Activated CD8-positive, alpha-beta memory T cell treated with anti-CD3 and anti-CD28 coated beads, Interleukin-2, amount 50 U/mL, for 48 hours (primary cell): ENCODE data around the gene GRK5.

Source experiments
- DNase-seq: peaks from one replicate; pipeline ENCODE4 v3.0.0-alpha.2; 2020

Gene GRK5

DNA sequence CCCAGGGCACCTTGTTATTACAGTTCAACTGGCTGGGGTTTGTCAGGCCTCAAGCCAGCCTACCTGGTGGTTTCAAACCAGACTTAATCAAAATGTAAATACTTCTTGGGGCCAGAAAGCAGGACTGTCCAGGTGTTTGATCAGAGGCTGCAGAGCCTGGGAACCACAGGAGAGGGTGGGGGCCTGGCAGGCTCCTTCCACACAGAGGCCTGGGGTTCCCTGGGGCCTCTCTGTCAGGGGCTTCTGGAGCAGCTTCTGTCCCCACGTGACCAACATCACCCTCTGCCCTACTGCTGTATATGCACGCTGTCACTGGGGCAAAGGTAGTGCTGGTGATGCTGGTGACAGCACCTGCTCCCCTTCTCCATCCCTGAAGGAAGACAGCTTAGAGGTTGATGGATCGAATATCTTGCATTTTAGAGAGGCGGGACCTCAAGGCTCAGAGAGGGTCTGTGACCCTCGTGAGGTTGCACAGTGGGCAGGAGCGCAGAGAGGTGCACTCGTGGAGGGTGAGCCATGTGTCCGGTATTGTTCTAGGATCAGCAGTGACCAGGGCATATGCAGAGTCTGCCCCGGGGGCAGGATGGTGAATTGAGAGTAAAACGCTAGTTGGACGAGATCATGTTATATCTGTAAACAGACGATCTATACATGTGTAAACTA lies 95.4 kb downstream of the GRK5 start:
- no peak for DNase-seq

DNA sequence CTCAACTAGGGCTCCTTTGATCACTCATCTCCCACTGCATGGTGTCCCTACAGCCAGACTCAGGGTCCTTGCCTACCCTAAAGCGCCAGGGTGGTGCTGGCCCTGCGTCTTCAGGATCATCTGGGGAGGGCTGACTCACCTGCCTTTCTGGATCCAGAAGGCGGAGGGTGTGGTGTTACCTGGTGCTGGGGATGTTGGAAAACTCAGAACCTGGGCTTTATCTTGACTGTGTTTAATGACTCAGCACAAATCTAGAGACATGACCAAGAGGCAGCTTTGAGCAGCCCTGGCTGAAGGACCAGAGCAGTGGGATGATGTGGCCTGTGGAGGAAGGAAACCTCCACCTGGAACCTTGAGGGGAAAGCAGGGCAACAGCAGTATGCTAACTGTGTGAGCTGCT lies 96.5 kb downstream of the GRK5 start:
- DNase-seq, result no peak

DNA sequence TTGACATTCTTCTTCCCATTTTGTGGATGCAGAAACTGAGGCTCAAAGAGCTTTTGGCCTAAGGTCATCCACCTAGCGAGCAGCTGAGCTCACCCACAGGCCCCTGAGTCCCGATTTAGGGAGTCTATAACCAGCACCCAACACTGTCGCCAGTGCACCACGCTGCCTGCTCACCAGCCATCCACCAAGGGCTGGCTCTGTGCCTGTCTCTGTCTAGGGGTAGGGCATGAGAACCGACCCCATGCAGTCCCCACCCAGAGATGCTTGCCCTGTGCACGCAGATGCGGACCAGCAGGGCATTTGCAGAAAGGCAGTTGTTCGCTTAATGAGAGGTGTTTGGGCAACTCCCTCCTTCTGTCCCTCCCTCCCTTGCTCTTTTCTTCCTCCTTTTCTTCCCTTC lies 97.2 kb downstream of the GRK5 start:
- no peak for DNase-seq

DNA sequence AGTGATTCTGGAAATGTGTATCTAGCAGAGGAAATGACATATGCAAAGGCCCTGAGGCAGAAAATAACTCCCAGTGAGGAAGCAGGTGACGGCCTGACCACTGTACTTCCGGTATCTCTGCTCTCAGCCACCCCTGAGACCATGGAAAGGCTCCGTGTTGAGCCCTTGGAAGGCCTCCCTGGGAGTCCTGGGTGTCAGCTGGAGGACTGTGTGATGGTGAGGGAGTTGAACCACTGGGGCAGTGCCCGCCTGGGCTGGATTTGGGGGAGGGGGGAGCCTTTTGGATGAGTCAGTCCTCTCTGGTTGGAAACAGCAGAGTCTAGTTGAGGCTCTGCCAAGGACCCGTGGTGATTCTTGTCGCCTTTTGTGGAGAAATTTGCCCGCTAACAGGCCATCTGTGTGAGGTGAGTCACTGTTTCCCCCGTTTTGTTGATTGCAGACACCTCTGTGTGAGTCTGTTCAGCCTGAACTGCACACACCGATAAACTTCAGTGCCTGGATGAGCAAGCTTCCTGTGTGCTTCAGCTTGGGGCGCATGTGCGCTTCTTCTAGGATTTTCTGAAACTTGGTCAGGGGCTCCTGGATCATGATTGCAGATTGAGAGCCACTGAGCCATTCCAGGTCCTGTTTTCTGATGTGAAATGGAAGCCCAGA lies 98.6 kb downstream of the GRK5 start:
- peak; percentile 85 for DNase-seq

GRCh38 chr10:119306514-119306951 lies 99.2 kb downstream of the GRK5 start:
- DNase-seq, result peak; percentile 80

GRCh38 chr10:119306986-119307392 lies 99.6 kb downstream of the GRK5 start:
- no peak for DNase-seq

GRCh38 chr10:119308089-119308488 lies 100.7 kb downstream of the GRK5 start:
- DNase-seq, result no peak

- no peak for DNase-seq
Measured at GRCh38 chr10:119308551-119309422, 101.4 kb downstream of the GRK5 start.

DNA sequence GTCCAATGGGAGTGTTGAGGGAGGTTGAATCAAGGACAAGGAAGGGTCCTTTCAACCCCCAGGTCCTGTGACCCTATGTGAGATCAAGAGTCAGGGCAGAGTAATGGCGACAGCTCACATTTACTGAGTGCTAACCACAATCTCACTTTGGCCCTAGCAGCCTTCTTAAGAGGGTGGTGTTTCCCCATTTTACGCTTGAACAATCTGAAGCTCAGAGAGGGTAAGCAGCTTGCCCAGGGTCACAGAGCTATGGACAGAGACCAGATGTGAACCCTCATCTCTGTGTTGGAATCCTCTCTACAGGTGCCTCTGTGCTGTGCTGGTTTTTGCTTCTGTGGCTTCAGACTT lies 102.0 kb downstream of the GRK5 start:
- DNase-seq, result no peak

- no peak for DNase-seq
Measured at GRCh38 chr10:119310806-119311205, 103.4 kb downstream of the GRK5 start.

DNA sequence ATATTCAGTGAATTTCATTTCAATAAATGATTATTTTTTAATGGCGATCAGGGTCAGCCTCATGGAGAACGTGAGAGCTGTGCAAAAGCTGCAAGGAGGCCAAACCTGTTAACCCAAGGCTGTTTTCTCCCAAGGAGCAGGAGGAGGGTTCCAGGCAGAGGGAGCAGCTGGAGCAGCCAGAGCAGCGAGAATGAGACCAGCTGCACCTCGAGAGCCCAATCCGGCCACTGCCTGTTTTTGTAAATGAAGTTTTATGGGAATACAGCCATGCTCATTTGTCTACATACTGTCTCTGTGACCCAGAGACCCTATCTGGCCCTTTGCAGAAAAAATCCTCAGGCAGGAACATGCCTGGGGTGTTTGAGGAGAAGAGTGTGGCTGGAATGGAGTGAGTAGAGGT lies 104.9 kb downstream of the GRK5 start:
- DNase-seq, result no peak

DNA sequence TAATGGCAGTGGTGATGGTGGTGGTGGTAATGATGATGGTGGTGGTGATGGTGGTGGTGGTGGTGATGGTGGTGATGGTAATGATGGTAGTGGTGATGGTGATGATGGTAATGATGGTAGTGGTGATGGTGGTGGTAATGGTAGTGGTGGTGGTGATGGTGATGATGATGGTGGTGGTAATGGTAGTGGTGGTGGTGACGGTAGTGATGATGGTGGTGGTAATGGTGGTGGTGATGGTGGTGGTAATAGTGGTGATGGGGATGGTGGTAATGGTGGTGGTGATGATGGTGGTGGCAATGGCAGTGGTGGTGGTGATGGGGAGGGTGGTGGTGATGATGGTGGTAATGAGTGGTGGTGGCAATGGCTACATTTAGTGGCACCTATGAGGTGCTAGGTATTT lies 105.7 kb downstream of the GRK5 start:
- DNase-seq, result no peak

DNA sequence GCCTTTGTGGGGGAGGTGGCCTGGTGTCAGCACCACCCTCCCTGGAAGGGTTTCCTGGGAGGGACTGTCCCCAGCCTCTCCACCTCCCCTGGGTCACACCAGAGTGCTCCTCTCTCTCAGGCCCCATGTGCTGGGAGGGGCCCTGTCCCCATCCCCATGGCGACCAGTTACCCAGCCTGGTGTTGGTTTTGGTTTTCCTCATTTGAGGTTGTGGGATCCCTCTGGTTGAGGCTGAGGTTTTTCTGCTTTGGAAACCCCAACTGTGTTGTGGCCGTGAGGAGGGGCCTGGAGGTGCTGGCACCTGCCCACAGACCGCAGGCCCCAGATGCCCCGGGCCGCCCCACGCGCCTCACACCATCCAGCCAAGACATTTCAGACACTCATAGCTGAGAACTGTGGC lies 106.3 kb downstream of the GRK5 start:
- peak; percentile 87 for DNase-seq

- no peak for DNase-seq
Measured at GRCh38 chr10:119314061-119314460, 106.7 kb downstream of the GRK5 start.

DNA sequence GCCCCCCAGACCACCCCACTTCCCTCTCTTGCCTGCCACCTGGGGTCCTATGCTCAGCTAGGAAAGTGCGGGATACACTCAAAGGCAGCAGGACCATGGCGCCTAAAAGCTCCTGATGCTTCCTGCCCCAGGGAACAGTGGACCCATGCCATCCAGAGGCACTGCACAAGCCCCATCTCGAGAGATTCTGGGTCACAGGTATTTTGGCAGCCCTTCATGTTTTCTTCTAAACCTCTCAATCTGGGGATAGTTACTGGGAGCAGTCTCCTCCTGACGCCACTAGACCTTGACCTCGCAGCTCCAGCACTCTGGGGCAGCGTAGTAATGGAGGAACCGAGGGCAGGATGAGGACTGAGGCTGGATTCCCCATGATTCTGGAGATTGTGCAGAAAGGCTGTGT lies 107.1 kb downstream of the GRK5 start:
- DNase-seq, result no peak

DNA sequence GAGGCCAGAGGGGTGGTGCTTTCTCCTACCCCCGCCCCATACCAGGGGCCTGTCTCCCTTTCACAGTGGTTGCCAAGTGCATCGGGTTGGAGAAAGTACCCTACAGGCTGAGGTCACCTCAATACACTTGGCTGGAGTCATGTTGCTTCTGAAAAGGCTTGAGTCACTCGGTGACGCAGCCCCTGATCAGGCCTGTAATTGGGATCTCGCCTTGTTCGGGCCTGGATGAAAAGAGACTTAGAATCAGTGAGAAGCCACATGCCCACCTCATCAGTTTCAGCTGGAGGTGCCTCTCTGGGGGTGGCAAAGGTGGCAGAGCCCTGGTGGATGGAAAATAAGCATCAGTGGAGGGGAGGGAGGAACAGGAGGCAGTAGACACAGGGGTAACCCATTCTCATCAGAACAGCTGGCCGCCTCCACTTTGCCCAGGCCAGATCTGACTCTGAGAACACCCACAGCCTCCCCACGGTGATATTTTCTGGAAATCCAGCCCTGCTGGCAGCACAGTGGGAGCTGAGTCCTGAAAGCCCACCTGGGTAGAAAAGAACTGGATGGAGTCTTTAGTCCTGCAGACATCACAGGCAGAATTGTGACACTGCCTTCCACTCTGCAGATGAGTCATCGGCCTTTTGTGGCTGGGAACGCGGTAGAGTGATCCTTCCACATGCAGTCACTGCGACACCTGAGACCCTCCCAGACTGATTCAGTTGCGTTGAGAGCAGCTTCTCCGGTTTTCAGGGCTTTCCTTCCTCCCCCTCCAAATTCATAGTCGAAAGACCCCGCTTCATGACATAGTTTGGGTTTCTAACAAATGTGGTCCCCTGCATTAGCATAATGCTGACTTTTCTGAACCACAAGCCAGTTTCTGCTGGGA lies 108.0 kb downstream of the GRK5 start:
- peak; percentile 83 for DNase-seq

GRCh38 chr10:119316002-119316358 lies 108.6 kb downstream of the GRK5 start:
- DNase-seq, result no peak

DNA sequence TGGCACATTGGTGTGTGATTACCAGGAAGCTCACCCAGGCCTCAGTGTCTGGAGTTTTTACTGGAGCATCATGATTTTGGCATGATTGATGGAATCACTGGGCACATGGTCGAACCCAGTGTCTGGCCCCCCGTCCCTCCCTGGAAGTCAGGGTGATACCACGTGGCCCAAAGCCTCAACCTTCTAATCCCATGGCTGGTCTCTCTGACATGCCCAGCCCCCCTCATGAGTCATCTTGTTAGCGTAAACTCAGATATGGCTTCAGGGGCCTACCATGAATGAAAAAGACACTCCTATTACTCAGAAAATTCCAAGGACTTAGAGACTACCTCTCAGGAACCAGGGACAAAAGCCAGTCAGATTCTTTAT lies 109.3 kb downstream of the GRK5 start:
- no peak for DNase-seq

- no peak for DNase-seq
Measured at GRCh38 chr10:119318411-119319160, 111.2 kb downstream of the GRK5 start.

GRCh38 chr10:119319161-119319919 lies 112.0 kb downstream of the GRK5 start:
- DNase-seq, result no peak

GRCh38 chr10:119319920-119320258 lies 112.5 kb downstream of the GRK5 start:
- DNase-seq, result no peak

- DNase-seq, result no peak
Measured at GRCh38 chr10:119320981-119321380, 113.6 kb downstream of the GRK5 start.
